ENCODE measurements around the gene GTF3C1. TPM values are rescaled to one million over a fixed set of nuclear protein-coding genes. Genes with fewer than 3 reads are reported as not detected.

The GTF3C1 gene
- total and polyA plus RNA-seq, 2 of the 8 experiments (the other 6 are each of a cell fraction or from before 2014, with no cell fraction given), result 89.3 to 126 TPM

DNA sequence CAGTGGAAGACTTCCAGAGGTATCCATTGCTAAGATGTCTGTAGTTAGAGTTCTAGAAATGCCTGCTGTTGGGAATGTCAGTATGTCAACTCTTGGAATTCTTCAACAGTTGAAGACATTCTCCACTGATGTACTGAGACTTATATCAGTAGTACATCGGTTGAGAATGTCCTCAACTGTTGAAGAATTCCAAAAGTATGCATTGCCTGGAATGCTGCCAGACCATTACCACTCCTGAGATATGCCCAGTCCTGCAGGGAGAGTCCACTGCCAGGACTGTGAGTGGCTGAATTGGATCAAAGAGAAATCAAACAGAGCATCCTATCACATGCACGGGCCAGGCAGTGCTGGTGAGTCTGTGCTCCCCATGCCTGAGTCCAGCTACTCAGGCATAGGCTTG is 105.7 kb downstream of the GTF3C1 start (continued):
- TF ChIP-seq, protein P1, sequence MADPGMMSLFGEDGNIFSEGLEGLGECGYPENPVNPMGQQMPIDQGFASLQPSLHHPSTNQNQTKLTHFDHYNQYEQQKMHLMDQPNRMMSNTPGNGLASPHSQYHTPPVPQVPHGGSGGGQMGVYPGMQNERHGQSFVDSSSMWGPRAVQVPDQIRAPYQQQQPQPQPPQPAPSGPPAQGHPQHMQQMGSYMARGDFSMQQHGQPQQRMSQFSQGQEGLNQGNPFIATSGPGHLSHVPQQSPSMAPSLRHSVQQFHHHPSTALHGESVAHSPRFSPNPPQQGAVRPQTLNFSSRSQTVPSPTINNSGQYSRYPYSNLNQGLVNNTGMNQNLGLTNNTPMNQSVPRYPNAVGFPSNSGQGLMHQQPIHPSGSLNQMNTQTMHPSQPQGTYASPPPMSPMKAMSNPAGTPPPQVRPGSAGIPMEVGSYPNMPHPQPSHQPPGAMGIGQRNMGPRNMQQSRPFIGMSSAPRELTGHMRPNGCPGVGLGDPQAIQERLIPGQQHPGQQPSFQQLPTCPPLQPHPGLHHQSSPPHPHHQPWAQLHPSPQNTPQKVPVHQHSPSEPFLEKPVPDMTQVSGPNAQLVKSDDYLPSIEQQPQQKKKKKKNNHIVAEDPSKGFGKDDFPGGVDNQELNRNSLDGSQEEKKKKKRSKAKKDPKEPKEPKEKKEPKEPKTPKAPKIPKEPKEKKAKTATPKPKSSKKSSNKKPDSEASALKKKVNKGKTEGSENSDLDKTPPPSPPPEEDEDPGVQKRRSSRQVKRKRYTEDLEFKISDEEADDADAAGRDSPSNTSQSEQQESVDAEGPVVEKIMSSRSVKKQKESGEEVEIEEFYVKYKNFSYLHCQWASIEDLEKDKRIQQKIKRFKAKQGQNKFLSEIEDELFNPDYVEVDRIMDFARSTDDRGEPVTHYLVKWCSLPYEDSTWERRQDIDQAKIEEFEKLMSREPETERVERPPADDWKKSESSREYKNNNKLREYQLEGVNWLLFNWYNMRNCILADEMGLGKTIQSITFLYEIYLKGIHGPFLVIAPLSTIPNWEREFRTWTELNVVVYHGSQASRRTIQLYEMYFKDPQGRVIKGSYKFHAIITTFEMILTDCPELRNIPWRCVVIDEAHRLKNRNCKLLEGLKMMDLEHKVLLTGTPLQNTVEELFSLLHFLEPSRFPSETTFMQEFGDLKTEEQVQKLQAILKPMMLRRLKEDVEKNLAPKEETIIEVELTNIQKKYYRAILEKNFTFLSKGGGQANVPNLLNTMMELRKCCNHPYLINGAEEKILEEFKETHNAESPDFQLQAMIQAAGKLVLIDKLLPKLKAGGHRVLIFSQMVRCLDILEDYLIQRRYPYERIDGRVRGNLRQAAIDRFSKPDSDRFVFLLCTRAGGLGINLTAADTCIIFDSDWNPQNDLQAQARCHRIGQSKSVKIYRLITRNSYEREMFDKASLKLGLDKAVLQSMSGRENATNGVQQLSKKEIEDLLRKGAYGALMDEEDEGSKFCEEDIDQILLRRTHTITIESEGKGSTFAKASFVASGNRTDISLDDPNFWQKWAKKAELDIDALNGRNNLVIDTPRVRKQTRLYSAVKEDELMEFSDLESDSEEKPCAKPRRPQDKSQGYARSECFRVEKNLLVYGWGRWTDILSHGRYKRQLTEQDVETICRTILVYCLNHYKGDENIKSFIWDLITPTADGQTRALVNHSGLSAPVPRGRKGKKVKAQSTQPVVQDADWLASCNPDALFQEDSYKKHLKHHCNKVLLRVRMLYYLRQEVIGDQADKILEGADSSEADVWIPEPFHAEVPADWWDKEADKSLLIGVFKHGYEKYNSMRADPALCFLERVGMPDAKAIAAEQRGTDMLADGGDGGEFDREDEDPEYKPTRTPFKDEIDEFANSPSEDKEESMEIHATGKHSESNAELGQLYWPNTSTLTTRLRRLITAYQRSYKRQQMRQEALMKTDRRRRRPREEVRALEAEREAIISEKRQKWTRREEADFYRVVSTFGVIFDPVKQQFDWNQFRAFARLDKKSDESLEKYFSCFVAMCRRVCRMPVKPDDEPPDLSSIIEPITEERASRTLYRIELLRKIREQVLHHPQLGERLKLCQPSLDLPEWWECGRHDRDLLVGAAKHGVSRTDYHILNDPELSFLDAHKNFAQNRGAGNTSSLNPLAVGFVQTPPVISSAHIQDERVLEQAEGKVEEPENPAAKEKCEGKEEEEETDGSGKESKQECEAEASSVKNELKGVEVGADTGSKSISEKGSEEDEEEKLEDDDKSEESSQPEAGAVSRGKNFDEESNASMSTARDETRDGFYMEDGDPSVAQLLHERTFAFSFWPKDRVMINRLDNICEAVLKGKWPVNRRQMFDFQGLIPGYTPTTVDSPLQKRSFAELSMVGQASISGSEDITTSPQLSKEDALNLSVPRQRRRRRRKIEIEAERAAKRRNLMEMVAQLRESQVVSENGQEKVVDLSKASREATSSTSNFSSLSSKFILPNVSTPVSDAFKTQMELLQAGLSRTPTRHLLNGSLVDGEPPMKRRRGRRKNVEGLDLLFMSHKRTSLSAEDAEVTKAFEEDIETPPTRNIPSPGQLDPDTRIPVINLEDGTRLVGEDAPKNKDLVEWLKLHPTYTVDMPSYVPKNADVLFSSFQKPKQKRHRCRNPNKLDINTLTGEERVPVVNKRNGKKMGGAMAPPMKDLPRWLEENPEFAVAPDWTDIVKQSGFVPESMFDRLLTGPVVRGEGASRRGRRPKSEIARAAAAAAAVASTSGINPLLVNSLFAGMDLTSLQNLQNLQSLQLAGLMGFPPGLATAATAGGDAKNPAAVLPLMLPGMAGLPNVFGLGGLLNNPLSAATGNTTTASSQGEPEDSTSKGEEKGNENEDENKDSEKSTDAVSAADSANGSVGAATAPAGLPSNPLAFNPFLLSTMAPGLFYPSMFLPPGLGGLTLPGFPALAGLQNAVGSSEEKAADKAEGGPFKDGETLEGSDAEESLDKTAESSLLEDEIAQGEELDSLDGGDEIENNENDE (IDR thresholded peaks at IDR 0.05; ENCODE audit: insufficient replicate concordance, low read length), result no peak
- TF ChIP-seq TAF7 (optimal IDR thresholded peaks at IDR 0.05; ENCODE audit: borderline replicate concordance, low read depth, low read length) (no peak), EGR1 (IDR thresholded peaks at IDR 0.05; ENCODE audit: borderline replicate concordance, low read depth, low read length) (no peak), JUN (IDR thresholded peaks at IDR 0.05; ENCODE audit: low read depth, low read length) (no peak), CEBPB (IDR thresholded peaks at IDR 0.05; ENCODE audit: low read depth, low read length) (no peak), CREB1 (IDR thresholded peaks at IDR 0.05) (no peak), SP2 (IDR thresholded peaks at IDR 0.05; ENCODE audit: low read length) (no peak), JUND (IDR thresholded peaks at IDR 0.05; ENCODE audit: low read length) (no peak)
- TF ChIP-seq, protein P2, sequence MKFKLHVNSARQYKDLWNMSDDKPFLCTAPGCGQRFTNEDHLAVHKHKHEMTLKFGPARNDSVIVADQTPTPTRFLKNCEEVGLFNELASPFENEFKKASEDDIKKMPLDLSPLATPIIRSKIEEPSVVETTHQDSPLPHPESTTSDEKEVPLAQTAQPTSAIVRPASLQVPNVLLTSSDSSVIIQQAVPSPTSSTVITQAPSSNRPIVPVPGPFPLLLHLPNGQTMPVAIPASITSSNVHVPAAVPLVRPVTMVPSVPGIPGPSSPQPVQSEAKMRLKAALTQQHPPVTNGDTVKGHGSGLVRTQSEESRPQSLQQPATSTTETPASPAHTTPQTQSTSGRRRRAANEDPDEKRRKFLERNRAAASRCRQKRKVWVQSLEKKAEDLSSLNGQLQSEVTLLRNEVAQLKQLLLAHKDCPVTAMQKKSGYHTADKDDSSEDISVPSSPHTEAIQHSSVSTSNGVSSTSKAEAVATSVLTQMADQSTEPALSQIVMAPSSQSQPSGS (IDR thresholded peaks at IDR 0.05; ENCODE audit: low read length), result no peak
- TF ChIP-seq, protein P3, sequence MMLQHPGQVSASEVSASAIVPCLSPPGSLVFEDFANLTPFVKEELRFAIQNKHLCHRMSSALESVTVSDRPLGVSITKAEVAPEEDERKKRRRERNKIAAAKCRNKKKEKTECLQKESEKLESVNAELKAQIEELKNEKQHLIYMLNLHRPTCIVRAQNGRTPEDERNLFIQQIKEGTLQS (IDR thresholded peaks at IDR 0.05; ENCODE audit: insufficient read depth, low read depth, low read length), result no peak
